Measurements from ENCODE around the gene POLE2. TPM values are rescaled to one million over a fixed set of nuclear protein-coding genes. Genes with fewer than 3 reads are reported as not detected.

The POLE2 gene
- total and polyA plus RNA-seq, 2 donors (not counting 1 experiment from before 2014, with no cell fraction given) = 4.5 to 8.7 TPM

DNA sequence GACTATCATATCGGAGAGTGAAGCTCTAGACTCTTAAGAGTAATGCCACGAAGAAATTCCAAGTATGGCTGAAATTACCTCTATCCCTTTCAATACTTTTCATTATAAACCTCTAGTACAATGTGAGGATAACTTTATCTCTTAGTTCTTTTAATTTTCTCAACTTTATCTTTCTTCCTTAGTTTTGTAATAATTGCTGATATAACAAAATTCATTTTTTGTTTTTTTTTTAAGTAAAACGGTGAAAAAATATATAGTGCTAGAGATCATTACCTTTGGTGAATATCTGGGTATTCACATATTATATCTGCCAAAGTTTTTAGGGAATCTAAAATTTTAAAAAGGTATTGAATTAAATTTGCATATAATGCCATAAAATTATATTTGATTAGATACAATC lies 33.5 kb downstream of the POLE2 start:
- no peak overlapping the region for H3K4me3 ChIP-seq (replicated peaks in 1 of 4; ENCODE audit: control extremely low read depth in 1 of 4, insufficient read depth in 1 of 4, low read depth in 3 of 4, low read length in 4 of 4)
- no peaks in the 10 kb centered on the region for H4K20me1 ChIP-seq (ENCODE audit: control insufficient read depth, extremely low read depth, insufficient read depth, low read length)
- H2AFZ ChIP-seq (ENCODE audit: low read length) = no peak overlapping the region
- no peak overlapping the region for H3K9ac ChIP-seq (ENCODE audit: insufficient read depth, low read length)
- H3K4me2 ChIP-seq (ENCODE audit: extremely low read depth, insufficient read depth, low read length) = no peak overlapping the region
- TF ChIP-seq, protein P1, sequence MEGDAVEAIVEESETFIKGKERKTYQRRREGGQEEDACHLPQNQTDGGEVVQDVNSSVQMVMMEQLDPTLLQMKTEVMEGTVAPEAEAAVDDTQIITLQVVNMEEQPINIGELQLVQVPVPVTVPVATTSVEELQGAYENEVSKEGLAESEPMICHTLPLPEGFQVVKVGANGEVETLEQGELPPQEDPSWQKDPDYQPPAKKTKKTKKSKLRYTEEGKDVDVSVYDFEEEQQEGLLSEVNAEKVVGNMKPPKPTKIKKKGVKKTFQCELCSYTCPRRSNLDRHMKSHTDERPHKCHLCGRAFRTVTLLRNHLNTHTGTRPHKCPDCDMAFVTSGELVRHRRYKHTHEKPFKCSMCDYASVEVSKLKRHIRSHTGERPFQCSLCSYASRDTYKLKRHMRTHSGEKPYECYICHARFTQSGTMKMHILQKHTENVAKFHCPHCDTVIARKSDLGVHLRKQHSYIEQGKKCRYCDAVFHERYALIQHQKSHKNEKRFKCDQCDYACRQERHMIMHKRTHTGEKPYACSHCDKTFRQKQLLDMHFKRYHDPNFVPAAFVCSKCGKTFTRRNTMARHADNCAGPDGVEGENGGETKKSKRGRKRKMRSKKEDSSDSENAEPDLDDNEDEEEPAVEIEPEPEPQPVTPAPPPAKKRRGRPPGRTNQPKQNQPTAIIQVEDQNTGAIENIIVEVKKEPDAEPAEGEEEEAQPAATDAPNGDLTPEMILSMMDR (conservative IDR thresholded peaks at IDR 0.05 in 1 of 2, IDR thresholded peaks at IDR 0.05 in 1 of 2; ENCODE audit: low read depth in 1 of 2, low read length in 2 of 2) = no peak
- TF ChIP-seq EZH2 (IDR thresholded peaks at IDR 0.05; ENCODE audit: low read length, missing control alignments) = no peak
- no peaks in the 10 kb centered on the region for H3K9me3 ChIP-seq (ENCODE audit: control insufficient read depth, insufficient read depth, low read depth, low read length)
- DNase-seq (ENCODE audit: low read depth in 2 of 2) = no peak
- no peaks in the 10 kb centered on the region for H3K27me3 ChIP-seq (ENCODE audit: control insufficient read depth, insufficient read depth, low read length)
- H3K79me2 ChIP-seq (ENCODE audit: control insufficient read depth, insufficient read depth, low read length) = no peaks in the 10 kb centered on the region
- H3K27ac ChIP-seq (ENCODE audit: insufficient read depth, low read length) = no peak overlapping the region
- no peaks in the 10 kb centered on the region for H3K36me3 ChIP-seq (ENCODE audit: control insufficient read depth, insufficient read depth, low read length)
- H3K4me1 ChIP-seq (ENCODE audit: control insufficient read depth, extremely low read depth, insufficient read depth, low read length) = no peaks in the 10 kb centered on the region

DNA sequence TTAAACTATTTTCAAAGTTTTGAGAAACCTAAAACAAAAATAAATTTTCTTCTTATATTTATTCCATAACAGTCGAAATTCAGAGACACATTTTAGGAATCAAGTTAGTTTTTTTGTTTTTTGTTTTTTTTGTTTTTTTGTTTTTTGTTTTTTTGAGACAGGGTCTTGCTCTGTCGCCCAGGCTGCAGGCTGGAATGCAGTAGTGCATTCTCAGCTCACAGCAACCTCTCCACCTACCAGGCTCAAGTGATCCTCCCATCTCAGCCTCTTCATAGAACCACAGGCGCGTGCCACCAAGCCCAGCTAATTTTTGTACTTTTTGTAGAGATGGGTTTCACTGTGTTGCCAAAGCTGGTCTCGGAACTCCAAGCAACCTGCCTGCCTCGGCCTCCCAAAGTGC lies 34.5 kb downstream of the POLE2 start:
- TF ChIP-seq EZH2 (IDR thresholded peaks at IDR 0.05; ENCODE audit: low read length, missing control alignments) = no peak
- TF ChIP-seq, protein P1 (conservative IDR thresholded peaks at IDR 0.05 in 1 of 2, IDR thresholded peaks at IDR 0.05 in 1 of 2; ENCODE audit: low read depth in 1 of 2, low read length in 2 of 2) = no peak
- no peaks in the 10 kb centered on the region for H3K79me2 ChIP-seq (ENCODE audit: control insufficient read depth, insufficient read depth, low read length)
- H3K36me3 ChIP-seq (ENCODE audit: control insufficient read depth, insufficient read depth, low read length) = no peaks in the 10 kb centered on the region
- H3K27ac ChIP-seq (ENCODE audit: insufficient read depth, low read length) = no peak overlapping the region
- H2AFZ ChIP-seq (ENCODE audit: low read length) = no peak overlapping the region
- H3K4me1 ChIP-seq (ENCODE audit: control insufficient read depth, extremely low read depth, insufficient read depth, low read length) = no peaks in the 10 kb centered on the region
- no peak for DNase-seq (ENCODE audit: low read depth in 2 of 2)
- no peak overlapping the region for H3K4me2 ChIP-seq (ENCODE audit: extremely low read depth, insufficient read depth, low read length)
- H3K27me3 ChIP-seq (ENCODE audit: control insufficient read depth, insufficient read depth, low read length) = no peaks in the 10 kb centered on the region
- H3K9ac ChIP-seq (ENCODE audit: insufficient read depth, low read length) = no peak overlapping the region
- no peaks in the 10 kb centered on the region for H3K9me3 ChIP-seq (ENCODE audit: control insufficient read depth, insufficient read depth, low read depth, low read length)
- H4K20me1 ChIP-seq (ENCODE audit: control insufficient read depth, extremely low read depth, insufficient read depth, low read length) = no peaks in the 10 kb centered on the region
- no peak overlapping the region for H3K4me3 ChIP-seq (replicated peaks in 1 of 4; ENCODE audit: control extremely low read depth in 1 of 4, insufficient read depth in 1 of 4, low read depth in 3 of 4, low read length in 4 of 4)

DNA sequence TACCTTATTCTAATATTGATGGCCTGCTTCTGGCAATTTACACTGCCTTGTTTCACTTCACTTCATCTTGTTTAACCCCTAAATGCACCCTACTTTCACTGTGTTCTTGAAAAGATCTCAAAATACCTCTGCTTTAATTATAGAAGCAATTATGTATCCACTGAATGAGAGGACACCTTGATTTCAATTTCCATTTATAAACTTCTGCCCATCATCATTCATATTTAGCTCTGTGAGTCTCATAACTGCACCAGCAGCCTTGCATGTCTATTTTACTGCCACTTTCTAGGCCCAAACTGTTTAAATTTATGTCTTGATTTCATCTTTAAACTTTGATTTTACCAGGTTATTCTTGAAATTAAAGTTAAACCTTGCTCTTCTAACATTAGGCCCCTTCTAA lies 45.9 kb downstream of the POLE2 start:
- Histone ChIP-seq H3K9me3 (ENCODE audit: control insufficient read depth, insufficient read depth, low read depth, low read length) (no peaks in the 10 kb centered on the region), H3K27ac (ENCODE audit: insufficient read depth, low read length) (no peak overlapping the region), H3K4me3 (replicated peaks in 1 of 4; ENCODE audit: control extremely low read depth in 1 of 4, insufficient read depth in 1 of 4, low read depth in 3 of 4, low read length in 4 of 4) (no peak overlapping the region), H3K9ac (ENCODE audit: insufficient read depth, low read length) (no peak overlapping the region), H3K79me2 (ENCODE audit: control insufficient read depth, insufficient read depth, low read length) (peaks cover 21% of the 10 kb centered on the region), H2AFZ (ENCODE audit: low read length) (no peak overlapping the region), H3K4me1 (ENCODE audit: control insufficient read depth, extremely low read depth, insufficient read depth, low read length) (peaks cover 2% of the 10 kb centered on the region), H3K4me2 (ENCODE audit: extremely low read depth, insufficient read depth, low read length) (no peak overlapping the region), H4K20me1 (ENCODE audit: control insufficient read depth, extremely low read depth, insufficient read depth, low read length) (no peaks in the 10 kb centered on the region), H3K36me3 (ENCODE audit: control insufficient read depth, insufficient read depth, low read length) (peaks cover 4% of the 10 kb centered on the region), H3K27me3 (ENCODE audit: control insufficient read depth, insufficient read depth, low read length) (no peaks in the 10 kb centered on the region)
- TF ChIP-seq, protein P1 (conservative IDR thresholded peaks at IDR 0.05 in 1 of 2, IDR thresholded peaks at IDR 0.05 in 1 of 2; ENCODE audit: low read depth in 1 of 2, low read length in 2 of 2) = no peak
- no peak for TF ChIP-seq EZH2 (IDR thresholded peaks at IDR 0.05; ENCODE audit: low read length, missing control alignments)
- DNase-seq (ENCODE audit: low read depth in 2 of 2) = no peak
